ENCODE results near the gene GALP. TPM values are rescaled to one million over a fixed set of nuclear protein-coding genes. Genes with fewer than 3 reads are reported as not detected.
"Not testable (repeated sequence)": the region's sequence is repeated elsewhere in the genome, so short reads cannot be mapped to it uniquely, and the experiment has no call there.

Gene GALP
- total RNA-seq, 2 experiments from 2014 or later: not detected

DNA sequence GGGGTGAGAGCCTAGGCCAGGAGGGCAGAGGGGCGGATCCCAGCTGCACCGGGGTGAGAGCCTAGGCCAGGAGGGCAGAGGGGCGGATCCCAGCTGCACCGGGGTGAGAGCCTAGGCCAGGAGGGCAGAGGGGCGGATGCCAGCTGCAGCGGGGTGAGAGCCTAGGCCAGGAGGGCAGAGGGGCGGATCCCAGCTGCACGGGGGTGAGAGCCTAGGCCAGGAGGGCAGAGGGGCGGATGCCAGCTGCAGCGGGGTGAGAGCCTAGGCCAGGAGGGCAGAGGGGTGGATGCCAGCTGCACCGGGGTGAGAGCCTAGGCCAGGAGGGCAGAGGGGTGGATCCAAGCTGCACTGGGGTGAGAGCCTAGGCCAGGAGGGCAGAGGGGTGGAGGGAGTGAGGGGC lies 502 bp downstream of the GALP start:
- CTCF ChIA-PET: interaction anchor here (0.7 kb wide), 1 partner anchor 110 kb away, joined by 3 read pairs; no protein-coding TSS in a partner anchor
- POLR2A ChIA-PET: not testable (repeated sequence)

DNA sequence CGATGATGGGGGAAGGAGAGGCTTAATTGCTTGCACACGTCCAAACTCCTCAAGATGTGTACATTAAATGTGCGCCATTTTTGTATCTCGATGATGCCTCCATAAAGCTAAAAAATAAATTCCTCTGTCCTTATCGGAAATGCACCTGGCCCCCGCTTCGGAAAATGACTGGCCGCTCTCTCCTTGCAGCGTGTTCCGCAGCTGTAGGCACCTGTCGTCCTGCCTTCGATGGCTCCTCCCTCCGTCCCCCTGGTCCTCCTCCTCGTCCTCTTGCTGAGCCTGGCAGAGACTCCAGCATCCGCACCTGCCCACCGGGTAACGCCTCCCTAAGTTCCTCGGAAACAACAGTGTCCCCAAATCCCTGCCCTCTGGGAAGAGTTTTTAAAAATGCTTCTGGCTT lies 1.1 kb downstream of the GALP start:
- POLR2A ChIA-PET: no interaction called here
- peaks cover under 1% of the 10 kb centered on the region for H3K4me1 Mint-ChIP-seq
- no peak overlapping the region for H3K4me3 Mint-ChIP-seq
- CTCF ChIA-PET: interaction anchor here (0.7 kb wide), 1 partner anchor 111 kb away, joined by 3 read pairs; no protein-coding TSS in a partner anchor
- H3K36me3 Mint-ChIP-seq (ENCODE audit: low read depth): no peaks in the 10 kb centered on the region
- no peak overlapping the region for H3K27ac Mint-ChIP-seq
- H3K27me3 Mint-ChIP-seq: no peaks in the 10 kb centered on the region
- H3K9me3 Mint-ChIP-seq: no peaks in the 10 kb centered on the region
- DNase-seq: no peak

More for the DNA sequence above, 502 bp downstream of the GALP start:
- H3K27ac Mint-ChIP-seq; H3K27me3 Mint-ChIP-seq; H3K36me3 Mint-ChIP-seq (ENCODE audit: low read depth); H3K9me3 Mint-ChIP-seq; H3K4me1 Mint-ChIP-seq; H3K4me3 Mint-ChIP-seq; DNase-seq: not testable (repeated sequence)

- no peaks in the 10 kb centered on the region for H3K27me3 Mint-ChIP-seq
- no peak overlapping the region for H3K4me3 Mint-ChIP-seq
- CTCF ChIA-PET: interaction anchor here (0.6 to 0.7 kb wide), 2 partner anchors 112 to 749 kb away, joined by 3 to 4 read pairs; no protein-coding TSS in a partner anchor
- H3K4me1 Mint-ChIP-seq: no peaks in the 10 kb centered on the region
- H3K36me3 Mint-ChIP-seq (ENCODE audit: low read depth): no peaks in the 10 kb centered on the region
- H3K27ac Mint-ChIP-seq: no peak overlapping the region
- DNase-seq: no peak
- POLR2A ChIA-PET: interaction anchor here (0.6 to 1.2 kb wide), 2 partner anchors 54 to 57 kb away, joined by 3 read pairs; partner anchors contain the start of gene ZNF787
- no peaks in the 10 kb centered on the region for H3K9me3 Mint-ChIP-seq
Measured at GRCh38 chr19:56177564-56178243, 1.9 kb downstream of the GALP start.

DNA sequence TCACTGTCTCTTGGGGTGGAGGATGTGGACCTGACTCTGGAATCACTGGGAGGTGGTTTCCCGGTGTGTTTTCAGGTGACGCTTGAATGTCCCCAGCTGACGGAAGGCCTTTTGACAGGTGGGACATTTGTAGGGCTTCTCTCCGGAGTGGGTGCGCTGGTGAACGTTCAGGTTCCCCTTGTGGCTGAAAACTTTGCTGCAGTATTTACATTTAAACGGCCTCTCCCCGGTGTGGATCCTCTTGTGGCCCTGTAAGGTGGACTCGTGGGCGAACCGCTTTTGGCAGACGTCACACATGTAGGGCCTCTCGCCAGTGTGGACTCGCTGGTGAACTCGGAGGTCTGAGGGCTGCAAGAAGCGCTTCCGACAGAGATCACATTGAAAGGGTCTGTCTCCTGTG lies 14.0 kb downstream of the GALP start:
- Mint-ChIP-seq H3K9me3 (no peaks in the 10 kb centered on the region), H3K36me3 (ENCODE audit: low read depth) (no peaks in the 10 kb centered on the region), H3K4me3 (no peak overlapping the region), H3K27ac (no peak overlapping the region), H3K4me1 (peaks cover 6% of the 10 kb centered on the region), H3K27me3 (no peaks in the 10 kb centered on the region)
- DNase-seq: no peak
- POLR2A ChIA-PET: no interaction called here
- CTCF ChIA-PET: no interaction called here

- no peaks in the 10 kb centered on the region for H3K9me3 Mint-ChIP-seq
- no peaks in the 10 kb centered on the region for H3K27me3 Mint-ChIP-seq
- no peak overlapping the region for H3K4me3 Mint-ChIP-seq
- ChIA-PET POLR2A (no interaction called here), CTCF (no interaction called here)
- H3K4me1 Mint-ChIP-seq: no peaks in the 10 kb centered on the region
- no peaks in the 10 kb centered on the region for H3K36me3 Mint-ChIP-seq (ENCODE audit: low read depth)
- no peak overlapping the region for H3K27ac Mint-ChIP-seq
- no peak for DNase-seq
Measured at GRCh38 chr19:56191115-56191514, 15.3 kb downstream of the GALP start.

DNA sequence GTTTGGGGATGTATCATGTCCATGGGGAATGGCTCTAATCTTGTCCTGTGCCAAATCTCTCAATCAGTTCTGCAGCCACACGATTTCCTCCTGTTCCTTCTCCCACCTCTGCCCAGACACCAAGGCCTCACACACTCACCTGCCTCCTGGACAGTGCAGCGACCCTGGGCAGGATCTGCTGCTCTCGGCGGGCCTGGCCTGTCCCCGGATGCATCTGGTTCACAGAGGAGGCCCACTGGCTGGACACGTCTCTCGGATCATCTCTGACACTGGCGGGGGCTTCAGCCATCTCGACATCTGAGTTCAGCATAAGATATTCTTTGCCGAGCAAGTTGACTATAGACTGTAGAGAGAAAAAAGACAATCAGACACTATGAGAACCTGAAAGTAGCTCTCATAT lies 15.9 kb downstream of the GALP start:
- H3K4me3 Mint-ChIP-seq: no peak overlapping the region
- H3K27ac Mint-ChIP-seq: no peak overlapping the region
- no peaks in the 10 kb centered on the region for H3K36me3 Mint-ChIP-seq (ENCODE audit: low read depth)
- ChIA-PET CTCF (no interaction called here), POLR2A (no interaction called here)
- no peak for DNase-seq
- H3K9me3 Mint-ChIP-seq: no peaks in the 10 kb centered on the region
- no peaks in the 10 kb centered on the region for H3K4me1 Mint-ChIP-seq
- no peaks in the 10 kb centered on the region for H3K27me3 Mint-ChIP-seq

GRCh38 chr19:56193981-56194640 lies 18.3 kb downstream of the GALP start:
- Mint-ChIP-seq H3K4me3 (no peak overlapping the region), H3K9me3 (no peaks in the 10 kb centered on the region), H3K4me1 (no peaks in the 10 kb centered on the region), H3K36me3 (ENCODE audit: low read depth) (no peaks in the 10 kb centered on the region), H3K27ac (no peak overlapping the region), H3K27me3 (no peaks in the 10 kb centered on the region)
- CTCF ChIA-PET: interaction anchor here (1.5 kb wide), 1 partner anchor 59 kb away, joined by 4 read pairs; no protein-coding TSS in a partner anchor
- POLR2A ChIA-PET: no interaction called here
- DNase-seq: no peak

DNA sequence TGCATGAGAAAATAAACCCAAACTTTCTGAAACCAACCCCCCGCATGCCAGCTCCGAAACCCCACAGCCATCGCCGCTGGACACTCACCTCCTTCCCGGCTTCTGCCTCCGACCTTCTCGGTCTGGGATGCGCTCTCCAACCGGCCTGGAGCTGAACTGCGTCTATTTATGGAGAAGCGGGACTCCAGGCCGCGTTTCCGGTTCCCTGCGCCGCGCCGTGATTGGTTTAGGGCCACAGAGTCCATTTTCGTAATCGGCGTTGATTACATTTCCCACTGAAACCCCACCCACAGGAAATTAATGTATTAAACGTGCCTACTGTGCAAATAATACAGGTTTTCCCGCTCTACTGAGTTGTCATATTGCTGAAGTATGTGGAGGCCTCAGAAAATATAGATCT lies 21.8 kb downstream of the GALP start, which contains the start of gene ZSCAN5B:
ZSCAN5B (minus strand) TSS at position 138 of the 400 bp plus-strand sequence. CDS start 4,731 bp downstream, outside the sequence.
- POLR2A ChIA-PET; H3K27ac Mint-ChIP-seq; H3K36me3 Mint-ChIP-seq (ENCODE audit: low read depth); DNase-seq; H3K9me3 Mint-ChIP-seq; H3K4me1 Mint-ChIP-seq; H3K27me3 Mint-ChIP-seq; H3K4me3 Mint-ChIP-seq: not testable (repeated sequence)
- CTCF ChIA-PET: interaction anchor here (0.6 kb wide), 1 partner anchor 131 kb away, joined by 4 read pairs; no protein-coding TSS in a partner anchor

DNA sequence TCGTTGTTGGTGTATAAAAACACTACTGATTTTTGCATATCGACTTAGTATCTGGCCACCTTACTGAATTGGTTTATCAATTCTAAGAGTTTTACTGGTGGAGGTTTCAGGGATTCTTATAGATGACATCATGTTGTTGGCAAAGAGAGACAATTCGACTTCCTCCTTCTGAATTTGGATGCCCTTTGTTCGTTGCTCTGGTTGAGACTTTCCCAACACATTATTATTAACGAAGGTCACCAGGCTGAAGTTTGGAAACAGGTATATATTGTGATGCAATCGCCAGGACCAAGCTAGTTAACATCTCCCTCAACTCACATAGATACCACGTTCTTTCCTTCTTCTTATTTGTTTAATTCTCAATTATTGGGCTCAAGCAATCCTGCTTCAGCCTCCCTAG lies 23.9 kb downstream of the GALP start:
- H3K4me1 Mint-ChIP-seq: no peaks in the 10 kb centered on the region
- no peaks in the 10 kb centered on the region for H3K9me3 Mint-ChIP-seq
- no peak overlapping the region for H3K27ac Mint-ChIP-seq
- ChIA-PET POLR2A (no interaction called here), CTCF (interaction anchor here (1.0 kb wide), 1 partner anchor 133 kb away, joined by 3 read pairs; no protein-coding TSS in a partner anchor)
- DNase-seq: no peak
- H3K4me3 Mint-ChIP-seq: no peak overlapping the region
- H3K36me3 Mint-ChIP-seq (ENCODE audit: low read depth): no peaks in the 10 kb centered on the region
- no peaks in the 10 kb centered on the region for H3K27me3 Mint-ChIP-seq

GRCh38 chr19:56201973-56202372 lies 26.2 kb downstream of the GALP start, which contains the start of gene ZSCAN5C:
ZSCAN5C (plus strand) TSS chr19:56202273; CDS start chr19:56205914, 3,641 bp downstream.
- H3K9me3 Mint-ChIP-seq: no peaks in the 10 kb centered on the region
- no peak within 1 kb of the TSS for H3K27ac Mint-ChIP-seq
- ChIA-PET POLR2A (no interaction called here), CTCF (no interaction called here)
- H3K27me3 Mint-ChIP-seq: no peaks in the 10 kb centered on the region
- no peak within 1 kb of the TSS for H3K4me3 Mint-ChIP-seq
- DNase-seq: no peak
- no peaks in the 10 kb centered on the region for H3K36me3 Mint-ChIP-seq (ENCODE audit: low read depth)
- no peaks in the 10 kb centered on the region for H3K4me1 Mint-ChIP-seq

DNA sequence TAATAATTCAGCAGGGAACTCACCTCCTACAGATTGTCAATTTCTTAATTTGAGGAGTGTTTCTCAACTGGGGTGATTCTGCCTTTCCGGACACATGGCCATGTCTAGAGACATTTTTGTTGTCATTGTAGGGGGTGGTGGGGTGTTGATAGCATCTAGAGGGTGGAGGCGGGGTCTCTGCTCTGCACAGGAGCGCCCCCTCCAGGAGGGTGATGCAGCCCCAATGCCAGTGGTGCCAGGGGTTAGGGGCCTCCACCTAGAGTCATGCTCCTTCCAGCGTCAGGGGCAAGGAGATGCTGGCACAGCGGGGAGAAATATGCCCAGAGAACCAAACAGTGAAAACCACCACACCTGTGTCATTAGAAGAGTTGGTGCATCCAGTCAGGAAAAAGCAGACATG lies 31.8 kb downstream of the GALP start:
- H3K4me3 Mint-ChIP-seq; H3K4me1 Mint-ChIP-seq; H3K36me3 Mint-ChIP-seq (ENCODE audit: low read depth); DNase-seq; H3K27ac Mint-ChIP-seq; CTCF ChIA-PET; H3K27me3 Mint-ChIP-seq; POLR2A ChIA-PET; H3K9me3 Mint-ChIP-seq: not testable (repeated sequence)

DNA sequence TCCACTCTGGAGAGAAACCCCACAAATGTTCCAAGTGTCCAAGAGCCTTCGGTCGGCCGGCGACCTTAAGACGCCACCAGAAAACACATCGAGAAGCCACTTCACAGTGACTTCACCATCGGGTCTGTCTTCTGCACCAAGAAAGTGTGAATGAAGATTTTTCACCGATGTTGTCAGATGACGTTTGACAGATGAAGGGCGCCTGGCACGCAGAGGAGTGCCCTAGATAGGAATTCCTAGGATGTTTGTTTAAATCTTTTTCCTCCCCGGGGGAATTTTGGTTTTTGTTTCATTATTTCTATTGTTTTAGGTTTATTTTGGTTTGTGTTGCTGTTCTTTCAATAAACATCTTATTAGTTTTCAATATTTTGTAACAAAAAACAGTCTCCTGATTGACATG lies 33.3 kb downstream of the GALP start:
- ChIA-PET POLR2A (no interaction called here), CTCF (no interaction called here)
- Mint-ChIP-seq H3K4me3 (no peak overlapping the region), H3K36me3 (ENCODE audit: low read depth) (no peaks in the 10 kb centered on the region), H3K27ac (no peak overlapping the region), H3K9me3 (no peaks in the 10 kb centered on the region), H3K27me3 (no peaks in the 10 kb centered on the region), H3K4me1 (no peaks in the 10 kb centered on the region)
- no peak for DNase-seq

- H3K27me3 Mint-ChIP-seq; H3K4me3 Mint-ChIP-seq; H3K36me3 Mint-ChIP-seq (ENCODE audit: low read depth); H3K9me3 Mint-ChIP-seq; H3K4me1 Mint-ChIP-seq; H3K27ac Mint-ChIP-seq; DNase-seq; POLR2A ChIA-PET: not testable (repeated sequence)
- CTCF ChIA-PET: interaction anchor here (0.6 kb wide), 1 partner anchor 44 kb away, joined by 3 read pairs; no protein-coding TSS in a partner anchor
Measured at GRCh38 chr19:56210036-56210435, 34.2 kb downstream of the GALP start.

DNA sequence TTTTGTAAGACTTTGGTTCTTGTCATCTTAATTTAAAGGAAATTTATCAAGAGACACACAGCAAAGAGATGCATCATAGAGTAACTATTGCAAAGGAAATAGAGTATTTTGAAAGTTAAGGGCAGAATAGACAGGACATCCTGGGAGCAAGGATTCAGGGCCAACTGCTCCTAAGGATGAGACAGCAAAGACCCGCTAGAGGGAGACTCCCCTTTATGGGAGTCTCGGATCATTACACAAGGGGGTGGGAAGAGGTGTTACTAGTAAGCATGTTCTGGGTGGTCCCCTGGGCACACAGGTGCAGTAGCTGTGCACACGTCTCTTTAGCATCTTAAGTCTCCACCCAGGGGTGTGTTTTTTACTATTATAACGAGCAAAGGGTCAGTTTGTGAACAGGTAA lies 35.9 kb downstream of the GALP start:
- H3K36me3 Mint-ChIP-seq (ENCODE audit: low read depth): no peaks in the 10 kb centered on the region
- H3K9me3 Mint-ChIP-seq: no peaks in the 10 kb centered on the region
- H3K4me3 Mint-ChIP-seq: no peak overlapping the region
- no peaks in the 10 kb centered on the region for H3K27me3 Mint-ChIP-seq
- H3K4me1 Mint-ChIP-seq: no peaks in the 10 kb centered on the region
- ChIA-PET CTCF (no interaction called here), POLR2A (no interaction called here)
- DNase-seq: no peak
- no peak overlapping the region for H3K27ac Mint-ChIP-seq
